ENCODE results near the gene TOLLIP.
"Not testable (repeated sequence)": the region's sequence is repeated elsewhere in the genome, so short reads cannot be mapped to it uniquely, and the experiment has no call there.

TOLLIP gene

DNA sequence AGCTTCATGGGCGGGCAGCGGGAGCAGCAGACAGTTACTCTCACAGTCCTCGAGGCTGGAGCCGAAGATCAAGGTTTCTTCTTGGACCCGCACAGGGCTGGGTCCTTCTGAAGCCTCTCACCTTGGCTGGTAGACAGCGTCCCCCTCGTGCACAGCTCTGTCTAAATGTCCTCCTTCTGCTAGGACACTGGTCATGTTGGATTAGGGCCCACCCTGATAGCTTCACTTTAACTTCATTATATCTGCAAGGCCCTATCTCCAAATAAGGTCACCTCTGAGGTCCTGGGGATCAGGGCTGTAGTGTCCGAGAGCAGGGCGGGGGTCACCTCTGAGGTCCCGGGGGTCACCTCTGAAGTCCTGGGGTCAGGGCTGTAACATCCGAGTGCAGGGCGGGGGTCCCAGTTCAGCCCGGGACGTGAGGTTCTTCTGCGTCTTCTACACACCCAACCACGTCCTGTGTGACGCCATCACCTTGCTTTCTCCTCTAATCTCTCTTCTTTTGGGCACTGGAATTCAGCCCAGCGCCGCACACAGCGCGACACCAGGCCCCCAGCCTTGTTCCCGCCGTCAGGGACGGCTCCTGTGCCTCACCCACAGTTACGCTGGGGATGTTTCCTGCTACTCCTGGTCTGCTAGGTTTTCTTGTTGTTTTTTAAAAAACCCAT lies 34.1 kb upstream of the TOLLIP start:
- DNase-seq, result no peak

- no peak for DNase-seq
Measured at GRCh38 chr11:1342946-1343345, 33.5 kb upstream of the TOLLIP start.

DNA sequence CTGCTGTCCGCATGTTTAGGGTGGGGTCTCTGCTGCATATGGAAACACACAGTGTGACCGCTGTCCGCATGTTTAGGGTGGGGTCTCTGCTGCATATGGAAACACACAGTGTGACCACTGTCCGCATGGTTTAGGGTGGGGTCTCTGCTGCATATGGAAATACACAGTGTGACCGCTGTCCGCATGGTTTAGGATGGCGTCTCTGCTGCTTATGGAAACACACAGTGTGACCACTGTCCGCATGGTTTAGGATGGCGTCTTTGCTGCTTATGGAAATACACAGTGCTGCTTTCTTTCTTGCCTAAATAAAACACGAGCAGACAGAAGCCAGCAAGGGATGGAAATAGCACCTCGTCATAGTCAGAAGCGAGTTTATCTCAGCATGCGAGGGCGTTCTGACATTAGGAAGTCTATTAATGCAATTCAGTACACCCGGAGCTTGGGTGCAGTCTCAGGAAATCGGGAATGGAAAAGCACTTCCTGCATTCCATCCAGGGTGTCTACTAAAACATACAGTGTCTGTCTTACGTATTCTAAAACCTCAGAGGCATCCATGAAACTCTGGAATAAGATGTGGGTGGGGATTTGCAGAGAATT lies 32.6 kb upstream of the TOLLIP start:
- no peak for DNase-seq

- DNase-seq, result not testable (repeated sequence)
Measured at GRCh38 chr11:1341226-1341625, 31.8 kb upstream of the TOLLIP start.

DNA sequence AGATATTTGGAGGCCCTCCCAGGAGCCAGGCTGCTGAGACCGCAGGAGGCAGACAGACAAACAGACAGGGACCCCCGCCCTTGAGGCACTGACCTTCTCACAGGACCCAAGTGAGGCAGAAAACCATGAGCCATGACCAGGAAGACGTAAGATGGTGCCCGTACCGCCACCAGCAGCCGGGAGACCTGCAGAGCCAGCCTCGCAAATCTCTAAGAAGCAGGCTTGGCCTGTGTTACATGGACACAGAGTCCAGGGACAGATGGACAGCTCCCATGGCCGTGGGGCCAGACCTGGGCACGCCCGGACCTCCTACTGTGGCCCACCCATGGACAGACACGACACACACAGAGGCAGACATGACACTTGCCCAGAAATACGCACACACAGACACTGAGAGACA lies 30.7 kb upstream of the TOLLIP start:
- no peak for DNase-seq

DNA sequence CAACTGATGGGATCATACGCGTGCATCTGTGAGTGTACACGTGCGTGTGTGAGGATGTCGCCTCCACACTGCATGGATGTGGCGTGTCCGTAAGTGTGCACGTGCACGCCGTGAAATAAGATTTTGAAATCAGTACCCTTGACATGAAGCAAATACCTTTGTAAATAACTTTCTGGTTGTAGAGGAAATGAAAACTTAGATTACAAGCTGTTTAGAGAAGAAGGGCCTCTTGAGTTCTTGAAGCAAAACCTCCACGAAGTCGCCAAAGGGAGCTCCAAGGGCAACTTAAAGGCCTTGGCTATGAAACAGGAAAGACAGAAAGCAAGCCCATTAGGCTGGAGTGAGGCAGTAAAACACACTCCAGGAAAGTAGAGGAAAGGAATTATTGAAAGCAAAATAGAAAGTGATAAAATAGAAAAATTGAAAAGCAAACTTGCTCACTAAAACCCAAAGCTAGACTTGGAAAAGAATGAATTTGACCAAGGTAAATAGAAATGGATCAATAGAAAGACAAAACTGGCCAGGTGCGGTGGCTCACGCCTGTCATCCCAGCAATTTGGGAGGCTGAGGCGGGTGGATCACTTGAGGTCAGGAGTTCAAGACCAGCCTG lies 29.7 kb upstream of the TOLLIP start:
- no peak for DNase-seq

- no peak for DNase-seq
Measured at GRCh38 chr11:1338201-1339065, 29.0 kb upstream of the TOLLIP start.

GRCh38 chr11:1337647-1338007 lies 28.2 kb upstream of the TOLLIP start:
- no peak for DNase-seq

- no peak for DNase-seq
Measured at GRCh38 chr11:1336836-1337646, 27.6 kb upstream of the TOLLIP start.

DNA sequence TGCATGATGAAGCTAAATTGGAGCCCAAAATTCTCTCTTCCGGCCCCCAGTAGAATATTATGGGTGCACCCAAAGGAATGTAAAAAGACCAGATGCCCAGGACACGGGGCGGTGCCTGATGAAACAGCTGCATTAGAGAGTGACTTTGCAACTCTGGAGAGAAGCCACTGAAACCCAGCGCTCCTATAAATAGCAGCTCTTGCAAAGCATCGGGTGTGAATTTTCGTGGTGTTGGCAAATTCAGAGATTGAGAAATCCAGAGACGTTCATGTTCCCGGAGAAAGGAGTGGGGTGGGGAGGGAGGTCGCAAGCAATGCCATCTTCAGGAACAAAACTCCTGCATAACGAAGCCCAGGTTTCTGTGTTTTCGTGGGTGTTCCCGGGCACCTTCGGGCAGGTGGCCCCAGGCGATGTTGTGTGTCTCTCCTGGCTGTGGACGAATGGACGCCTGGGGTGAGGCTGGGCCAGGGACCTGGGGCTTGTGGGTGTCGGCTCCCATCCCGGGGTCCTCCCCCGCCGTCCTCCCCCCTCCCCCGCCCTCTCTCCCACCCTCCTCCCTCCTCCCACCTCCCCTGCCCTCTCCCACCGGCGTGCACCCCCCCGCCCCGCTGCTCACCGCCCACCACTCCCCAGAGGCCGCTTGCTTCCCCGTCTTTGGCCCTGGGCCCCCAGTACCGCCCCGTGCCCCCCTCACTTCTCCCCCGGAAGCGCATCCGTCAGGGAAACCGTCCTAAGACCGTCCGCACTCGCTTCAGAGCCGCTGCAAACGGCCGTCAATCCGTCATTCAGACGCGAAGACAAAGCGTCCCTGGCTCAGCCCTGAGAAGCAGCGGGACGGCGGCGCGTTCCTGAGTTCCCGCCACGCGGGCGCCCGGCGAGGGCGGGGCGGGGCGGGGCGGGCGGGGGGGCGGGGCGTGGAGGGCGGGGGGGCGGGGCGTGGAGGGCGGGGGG lies 26.7 kb upstream of the TOLLIP start:
- no peak for DNase-seq

- DNase-seq, result no peak
Measured at GRCh38 chr11:1335264-1335810, 25.9 kb upstream of the TOLLIP start.

DNA sequence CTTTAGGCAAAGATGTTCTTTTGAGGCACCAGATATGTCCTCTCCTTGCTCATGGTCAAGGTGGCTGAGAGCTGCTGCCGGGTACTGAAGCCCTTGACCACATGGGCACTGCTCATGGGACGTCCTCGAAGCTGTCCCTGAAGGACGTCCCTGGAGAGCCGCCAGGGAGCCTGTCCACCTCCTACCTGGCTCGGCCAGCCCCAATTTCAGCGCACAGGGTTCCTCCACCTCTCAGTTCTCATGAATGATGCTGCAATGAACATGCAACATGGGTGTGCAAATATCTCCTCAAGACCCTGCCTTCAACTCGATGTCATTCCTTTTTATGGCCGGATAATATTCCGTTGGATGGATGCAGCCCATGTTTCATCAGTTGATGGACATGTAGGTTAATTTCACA lies 24.4 kb upstream of the TOLLIP start:
- DNase-seq, result no peak

DNA sequence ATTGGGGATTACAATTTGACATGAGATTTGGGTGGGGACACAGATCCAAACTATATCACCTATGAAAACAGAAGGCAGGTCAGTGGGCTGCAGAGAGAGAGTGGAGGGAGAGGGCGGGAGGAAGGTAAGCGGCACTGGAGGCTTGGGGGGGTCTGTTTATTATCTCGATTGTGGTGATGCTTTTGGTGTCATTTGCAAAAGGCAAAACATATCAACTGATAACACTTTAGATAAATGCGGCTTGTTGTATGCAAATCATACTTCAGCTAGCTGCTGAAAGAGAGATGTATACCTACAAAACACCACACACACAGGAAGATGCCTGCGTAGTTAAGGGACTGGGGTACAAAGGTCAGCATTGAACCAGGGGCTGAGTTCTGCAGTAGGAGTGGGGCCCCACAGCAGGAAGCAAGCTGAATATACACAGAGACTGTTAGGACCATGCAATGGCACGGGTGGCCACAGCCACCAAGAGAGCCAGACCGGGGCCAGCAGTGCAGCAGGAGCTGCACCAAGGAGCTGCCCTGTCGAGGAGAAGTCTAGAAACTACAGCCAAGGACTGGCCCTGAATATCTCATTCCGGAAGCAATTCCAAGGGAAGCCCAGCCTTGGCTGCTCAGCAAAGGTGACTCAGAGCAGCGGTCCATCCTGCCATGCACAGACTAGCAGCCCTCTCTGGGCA lies 23.8 kb upstream of the TOLLIP start:
- no peak for DNase-seq

GRCh38 chr11:1330473-1330872 lies 21.0 kb upstream of the TOLLIP start:
- DNase-seq, result no peak

DNA sequence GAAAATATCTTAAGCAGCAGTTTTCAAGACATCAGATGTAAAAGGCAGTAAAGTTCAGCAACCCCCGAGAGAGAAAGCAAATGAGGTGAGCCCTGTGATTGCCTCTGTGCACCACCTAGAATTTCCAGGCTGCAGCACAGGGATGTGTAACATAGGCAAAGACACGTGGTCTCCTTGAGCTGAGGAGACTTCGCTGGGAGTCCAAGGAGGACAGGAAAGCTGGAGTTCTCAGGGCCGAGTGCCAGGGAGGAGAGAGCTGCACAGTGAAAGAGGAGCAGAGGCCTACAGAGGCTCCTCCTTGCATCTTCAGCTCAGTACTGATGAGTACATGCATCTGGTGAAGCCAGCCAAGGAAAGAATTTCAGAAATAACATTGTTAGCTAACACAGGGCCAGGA lies 17.6 kb upstream of the TOLLIP start:
- DNase-seq, result no peak

GRCh38 chr11:1326435-1327063 lies 17.1 kb upstream of the TOLLIP start:
- no peak for DNase-seq

DNA sequence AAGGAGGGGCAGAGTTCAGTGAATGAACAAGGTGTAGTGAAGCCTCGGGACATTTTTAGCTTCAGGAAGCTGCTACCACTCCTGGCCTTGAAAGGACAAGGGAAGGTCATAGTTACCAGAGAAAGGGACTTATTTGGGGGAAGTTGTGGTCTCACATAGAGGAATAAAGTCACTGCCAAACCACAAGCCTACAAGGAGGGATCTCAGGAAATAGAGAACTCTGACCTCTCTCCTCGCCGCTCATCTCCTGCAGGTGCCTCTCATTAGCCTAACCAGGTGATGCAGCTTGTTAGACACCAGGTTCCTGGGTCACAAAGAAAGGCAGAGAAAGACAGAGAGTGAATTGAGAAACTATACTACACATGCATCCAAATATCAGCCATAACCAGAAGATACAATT lies 14.3 kb upstream of the TOLLIP start:
- no peak for DNase-seq

- no peak for DNase-seq
Measured at GRCh38 chr11:1317993-1318392, 8.6 kb upstream of the TOLLIP start.

- DNase-seq, result no peak
Measured at GRCh38 chr11:1317432-1317831, 8.0 kb upstream of the TOLLIP start.

DNA sequence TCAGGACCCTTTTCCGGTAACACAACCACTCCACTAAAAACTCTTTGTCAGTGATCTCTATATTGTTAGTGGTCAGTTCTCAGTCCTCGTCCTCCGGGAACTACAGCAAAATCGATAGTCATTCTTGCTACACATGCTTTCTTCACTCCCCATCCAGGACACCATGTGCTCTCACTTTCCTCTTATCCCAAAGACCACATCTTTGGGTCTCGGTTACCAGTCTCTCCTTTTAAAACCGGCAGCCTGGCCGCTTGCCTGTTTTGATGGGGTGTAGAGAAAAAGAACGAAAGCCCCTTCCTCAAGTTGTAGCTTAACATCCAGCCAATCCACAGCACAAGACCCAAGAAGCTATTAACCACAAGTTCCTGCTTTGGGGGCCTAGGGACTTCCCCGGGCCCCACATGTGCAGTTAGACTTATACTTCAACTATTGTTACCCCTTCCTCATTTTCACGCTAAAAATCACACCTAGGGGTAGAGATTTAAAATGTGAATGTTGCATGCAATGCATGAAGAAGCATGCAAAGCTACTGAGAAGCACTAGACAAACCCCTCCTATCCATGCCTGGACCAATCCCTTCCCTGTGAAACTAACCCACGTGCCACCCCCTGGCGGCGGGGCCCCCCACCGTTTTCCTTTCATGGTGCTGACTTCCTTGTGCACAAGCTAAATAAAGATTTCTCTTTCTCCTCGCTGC lies 1.5 kb upstream of the TOLLIP start:
- no peak for DNase-seq
